UCSD-AML1 (cell line): ENCODE results near the gene IL31.
"Not testable (repeated sequence)": the region's sequence is repeated elsewhere in the genome, so short reads cannot be mapped to it uniquely, and the experiment has no call there.

ENCODE experiments used
- DNase-seq: peaks from one replicate; lab custom pipeline; 2025; ENCODE audit not compliant: unreplicated experiment; lab: John Stamatoyannopoulos, UW

Gene IL31

DNA sequence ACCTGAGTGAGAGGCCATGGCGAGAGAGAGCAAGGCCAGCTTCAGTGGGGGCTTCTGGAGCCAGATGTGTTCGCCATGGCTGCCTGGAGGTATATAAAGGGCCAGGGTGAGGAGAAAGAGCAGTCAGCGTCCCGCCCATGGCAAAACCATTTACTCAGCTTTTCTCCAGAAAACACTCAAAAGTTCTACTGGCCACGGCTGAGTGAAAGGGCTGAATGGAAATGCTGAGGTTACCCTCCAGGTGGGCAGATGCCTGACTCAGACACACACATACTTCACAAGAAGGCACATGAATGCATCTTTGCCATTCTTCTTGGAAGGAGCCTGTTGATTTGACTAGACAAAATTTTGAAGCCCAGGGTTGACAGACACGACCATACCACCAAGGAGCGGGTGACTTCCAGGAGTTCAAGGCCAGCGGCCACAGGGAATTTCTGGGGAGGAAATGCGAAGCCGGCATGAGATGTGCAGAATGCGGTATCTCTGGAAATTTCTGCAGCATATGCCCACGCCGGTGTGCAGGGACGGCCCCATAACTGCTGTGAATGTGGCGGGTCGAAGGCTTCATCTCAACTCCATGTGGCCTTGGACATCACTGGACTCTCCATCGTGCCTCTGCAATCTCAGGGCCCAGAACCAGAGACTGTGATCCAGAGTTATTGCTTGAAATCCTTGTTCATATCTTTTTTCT lies at the start of gene IL31:
TSS of gene IL31 (minus strand) at position 67 of the 691 bp plus-strand sequence. CDS start at position 18, 49 bp downstream.
- no peak for DNase-seq

DNA sequence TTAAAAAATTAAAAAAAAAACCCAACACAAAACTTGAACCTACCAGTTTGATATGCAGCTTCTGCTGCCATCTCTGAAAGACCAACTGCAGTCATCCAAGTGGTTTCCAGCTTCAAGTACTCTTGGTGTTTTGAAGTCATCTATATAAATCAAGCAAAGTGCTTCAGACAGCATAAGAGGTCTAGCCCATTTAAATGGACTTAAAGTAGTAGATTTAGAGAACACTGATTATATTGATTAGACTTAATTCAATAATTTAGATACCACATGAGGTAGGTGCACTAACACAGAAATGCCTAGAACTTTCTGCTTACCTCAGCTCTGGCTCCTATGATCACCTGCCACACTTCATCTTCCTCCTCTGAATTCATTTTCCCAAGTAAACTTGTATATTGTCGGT lies 42.4 kb upstream of the IL31 start:
- DNase-seq: no peak

DNA sequence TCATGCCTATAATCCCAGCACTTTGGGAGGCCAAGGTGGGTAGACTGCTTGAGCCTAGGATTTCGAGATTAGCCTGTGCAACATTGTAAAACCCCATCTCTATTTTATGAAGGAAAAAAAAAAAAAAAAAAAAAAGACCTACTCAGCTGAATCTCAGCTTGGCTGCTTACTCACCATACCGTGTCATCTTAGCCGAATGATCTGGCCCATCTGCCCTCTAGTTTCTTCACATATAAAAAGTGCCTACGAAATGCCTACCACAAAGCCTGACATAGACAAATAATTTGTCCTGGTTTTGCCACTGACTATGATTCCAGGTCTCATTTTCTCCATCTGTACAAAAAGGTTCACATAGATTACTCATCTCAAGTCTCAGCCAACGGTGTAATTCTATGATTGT lies 41.8 kb upstream of the IL31 start:
- no peak for DNase-seq

DNA sequence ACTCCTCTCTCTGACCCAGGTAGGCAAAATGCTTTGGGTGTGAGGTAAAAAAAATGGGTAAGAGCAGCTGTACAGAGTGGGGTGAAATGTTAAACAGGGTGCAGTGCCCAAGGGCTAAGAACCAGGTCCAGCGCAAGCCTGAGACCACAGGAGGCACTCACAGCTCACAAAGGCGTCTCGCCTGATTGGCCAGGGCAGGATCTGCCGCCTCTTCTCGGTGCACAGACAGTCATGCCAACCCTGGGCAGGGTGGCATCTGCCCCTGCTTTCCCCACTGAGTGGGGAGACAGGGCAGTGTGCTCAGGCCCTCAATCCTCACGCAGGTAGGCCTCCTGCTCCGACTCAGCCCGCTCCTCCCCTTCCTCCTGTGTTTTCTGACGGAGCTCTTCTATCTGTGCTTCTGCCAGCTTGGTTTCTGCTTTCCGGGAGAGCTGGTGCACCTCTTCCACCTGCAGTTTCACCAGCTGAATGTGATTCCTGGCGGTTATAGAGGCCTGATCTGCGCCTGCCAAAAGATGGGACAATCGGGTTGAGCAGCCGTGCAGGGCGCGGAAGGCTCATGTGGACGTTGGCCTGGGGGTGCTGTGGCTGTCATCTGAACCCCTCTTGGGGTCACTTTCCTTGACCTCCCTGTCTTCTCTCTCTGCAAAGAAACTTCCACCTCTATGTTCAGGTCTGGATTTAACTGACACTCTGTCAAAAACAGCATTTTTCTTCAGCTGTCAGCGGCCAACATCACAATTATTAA lies 34.2 kb upstream of the IL31 start:
- no peak for DNase-seq

DNA sequence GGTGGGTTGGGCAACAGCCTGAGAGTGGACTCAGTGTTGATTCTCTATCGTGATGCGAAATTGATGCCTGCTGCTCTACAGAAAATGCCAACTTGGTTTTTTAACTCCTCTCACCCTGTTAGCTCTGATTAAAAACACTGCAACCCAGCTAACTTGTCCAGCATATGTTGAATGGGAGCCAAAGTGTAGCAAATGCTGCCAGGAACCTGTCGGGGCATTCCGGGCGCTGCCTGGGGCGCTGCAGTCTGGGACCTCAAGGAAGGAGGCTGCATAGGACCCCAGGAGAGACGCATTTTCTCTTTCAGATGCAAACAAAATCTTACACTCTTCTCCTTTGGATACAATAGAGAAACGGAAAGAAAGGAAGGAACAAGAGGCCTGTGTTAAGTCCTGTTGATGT lies 33.4 kb upstream of the IL31 start:
- DNase-seq: no peak

DNA sequence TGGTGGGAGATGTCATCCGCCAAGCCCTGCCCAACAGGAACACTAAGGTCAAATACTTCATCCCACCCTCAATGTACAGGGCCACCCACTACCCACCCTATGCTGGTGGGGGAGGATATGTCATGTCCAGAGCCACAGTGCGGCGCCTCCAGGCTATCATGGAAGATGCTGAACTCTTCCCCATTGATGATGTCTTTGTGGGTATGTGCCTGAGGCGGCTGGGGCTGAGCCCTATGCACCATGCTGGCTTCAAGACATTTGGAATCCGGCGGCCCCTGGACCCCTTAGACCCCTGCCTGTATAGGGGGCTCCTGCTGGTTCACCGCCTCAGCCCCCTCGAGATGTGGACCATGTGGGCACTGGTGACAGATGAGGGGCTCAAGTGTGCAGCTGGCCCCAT lies 33.0 kb upstream of the IL31 start:
- DNase-seq: no peak

DNA sequence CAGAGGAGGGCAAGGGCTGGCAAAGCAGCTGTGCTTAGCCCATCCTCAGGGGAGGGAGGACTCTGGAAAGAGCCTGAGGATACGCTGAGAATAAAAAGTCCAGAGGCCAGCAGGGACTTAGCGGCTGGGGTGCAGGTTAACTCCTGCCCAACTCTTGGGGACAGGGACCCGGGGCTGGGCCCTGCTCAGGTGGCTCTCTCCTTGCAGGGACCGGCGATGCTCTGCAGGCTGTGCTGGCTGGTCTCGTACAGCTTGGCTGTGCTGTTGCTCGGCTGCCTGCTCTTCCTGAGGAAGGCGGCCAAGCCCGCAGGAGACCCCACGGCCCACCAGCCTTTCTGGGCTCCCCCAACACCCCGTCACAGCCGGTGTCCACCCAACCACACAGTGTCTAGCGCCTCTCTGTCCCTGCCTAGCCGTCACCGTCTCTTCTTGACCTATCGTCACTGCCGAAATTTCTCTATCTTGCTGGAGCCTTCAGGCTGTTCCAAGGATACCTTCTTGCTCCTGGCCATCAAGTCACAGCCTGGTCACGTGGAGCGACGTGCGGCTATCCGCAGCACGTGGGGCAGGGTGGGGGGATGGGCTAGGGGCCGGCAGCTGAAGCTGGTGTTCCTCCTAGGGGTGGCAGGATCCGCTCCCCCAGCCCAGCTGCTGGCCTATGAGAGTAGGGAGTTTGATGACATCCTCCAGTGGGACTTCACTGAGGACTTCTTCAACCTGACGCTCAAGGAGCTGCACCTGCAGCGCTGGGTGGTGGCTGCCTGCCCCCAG lies 32.3 kb upstream of the IL31 start:
- DNase-seq: no peak

DNA sequence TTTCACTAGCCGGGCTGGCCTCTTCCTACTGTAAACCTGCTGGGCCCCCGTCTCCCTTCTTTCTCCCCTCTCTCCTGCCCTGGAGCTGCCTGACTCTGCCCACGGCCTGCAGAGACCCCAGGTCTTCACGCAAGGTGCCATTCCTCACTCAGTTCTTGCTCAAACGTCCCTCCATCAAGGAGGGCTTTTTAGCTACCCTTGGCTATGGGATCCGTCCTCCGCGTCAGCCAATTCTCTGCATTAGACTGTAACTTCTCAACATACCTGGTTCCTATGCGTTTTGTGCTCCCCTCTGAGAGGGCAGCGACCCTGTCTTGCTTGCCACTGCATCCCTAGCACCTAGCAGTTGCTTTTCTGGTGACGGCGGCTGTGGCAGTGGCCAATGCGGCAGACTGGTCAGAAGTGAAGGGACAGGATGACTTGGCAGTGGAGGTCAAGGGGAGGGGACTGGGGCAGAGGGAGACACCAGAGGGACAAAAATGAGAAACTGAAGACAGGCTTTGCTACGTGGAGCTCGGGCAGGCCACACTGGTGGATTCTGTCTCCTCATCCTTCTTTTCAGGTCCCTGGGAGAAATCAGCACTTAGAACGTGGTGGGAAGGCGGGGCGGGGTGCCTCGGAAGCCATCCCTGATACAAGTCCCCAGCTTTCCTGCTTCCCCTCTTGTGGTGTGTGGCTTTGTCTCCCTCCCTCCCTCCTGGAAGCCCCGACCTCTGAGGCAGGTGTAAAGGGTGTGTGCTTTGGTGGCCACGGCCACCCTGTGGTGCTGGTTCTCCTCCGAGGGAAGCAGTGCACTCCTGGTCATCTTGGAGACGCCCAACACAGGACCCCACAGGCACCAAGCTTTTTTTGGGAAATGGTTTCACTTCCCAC lies 31.3 kb upstream of the IL31 start:
- no peak for DNase-seq

DNA sequence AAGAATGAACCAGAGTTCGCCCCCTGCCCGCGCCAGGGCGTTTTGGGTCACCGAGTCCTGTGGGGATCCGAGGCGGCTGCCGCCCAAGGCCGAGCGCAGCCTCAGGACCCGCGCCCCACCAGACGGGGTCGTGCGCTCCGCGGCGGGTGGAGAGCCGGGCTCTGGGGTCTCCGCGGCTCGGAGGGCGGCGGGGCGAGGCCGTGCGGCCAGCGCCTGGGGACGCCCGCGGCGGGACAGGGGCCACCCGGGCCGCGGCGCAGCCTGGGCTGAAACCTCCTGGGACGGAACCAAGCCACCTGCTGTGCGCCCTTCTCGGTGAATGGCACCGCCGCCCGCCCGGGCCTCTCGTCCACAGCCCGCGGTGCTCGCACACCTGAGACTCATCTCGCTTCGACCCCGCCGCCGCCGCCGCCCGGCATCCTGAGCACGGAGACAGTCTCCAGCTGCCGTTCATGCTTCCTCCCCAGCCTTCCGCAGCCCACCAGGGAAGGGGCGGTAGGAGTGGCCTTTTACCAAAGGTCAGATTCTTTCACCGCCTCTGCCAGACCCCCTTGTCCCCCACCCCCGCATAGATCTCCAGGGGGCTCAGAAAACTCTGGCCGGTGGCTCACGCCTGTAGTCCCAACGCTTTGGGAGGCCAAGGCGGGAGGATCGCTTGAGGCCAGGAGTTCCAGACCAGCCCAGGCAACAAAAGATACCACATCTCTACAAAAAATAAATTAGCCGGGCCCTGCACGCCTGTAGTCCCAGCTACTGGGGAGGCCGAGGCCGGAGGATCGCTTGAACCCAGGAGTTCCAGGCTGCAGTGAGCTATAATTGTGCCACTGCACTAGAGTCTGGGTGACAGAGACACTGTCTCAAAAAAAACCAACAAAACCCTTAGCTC lies 30.4 kb upstream of the IL31 start:
- no peak for DNase-seq

DNA sequence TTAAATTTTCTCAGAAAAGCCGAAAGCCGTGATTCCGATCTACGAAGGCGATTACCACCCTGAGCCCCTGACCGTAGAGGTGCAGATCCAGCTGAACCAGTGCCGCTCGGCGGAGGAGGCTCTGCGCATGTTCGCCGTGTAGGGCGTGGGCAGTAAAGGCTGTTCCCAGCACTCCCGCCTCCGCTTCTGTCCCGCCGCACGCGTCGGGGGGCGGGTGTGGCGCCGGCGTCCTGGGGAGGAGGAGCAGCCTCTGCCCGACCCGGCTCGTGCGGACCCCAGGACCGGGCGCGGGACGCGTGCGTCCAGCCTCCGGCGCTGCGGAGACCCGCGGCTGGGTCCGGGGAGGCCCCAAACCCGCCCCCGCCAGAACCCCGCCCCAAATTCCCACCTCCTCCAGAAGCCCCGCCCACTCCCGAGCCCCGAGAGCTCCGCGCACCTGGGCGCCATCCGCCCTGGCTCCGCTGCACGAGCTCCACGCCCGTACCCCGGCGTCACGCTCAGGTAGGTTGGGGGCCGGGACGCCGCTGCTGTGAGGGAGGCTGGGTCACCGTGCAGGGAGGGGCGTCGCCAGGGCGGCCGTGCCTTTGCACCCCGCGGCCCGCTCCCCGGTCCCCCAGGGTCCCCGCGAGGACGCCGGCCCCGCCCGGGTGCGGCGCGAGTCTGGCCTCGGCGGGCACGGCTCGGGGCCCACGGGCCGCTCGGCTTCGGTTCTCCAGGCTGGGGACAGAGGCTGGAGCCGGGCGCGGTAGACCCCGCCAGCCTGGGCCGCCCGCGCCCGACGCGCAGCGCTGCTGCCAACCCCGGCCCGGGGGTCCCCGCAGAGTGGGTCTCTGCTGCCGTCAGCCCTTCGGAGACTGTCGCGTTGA lies 29.5 kb upstream of the IL31 start, which contains the start of gene B3GNT4:
TSS of gene B3GNT4 (plus strand) at position 409 of the 866 bp plus-strand sequence. CDS start 910 bp downstream, outside the sequence.
- DNase-seq: no peak

DNA sequence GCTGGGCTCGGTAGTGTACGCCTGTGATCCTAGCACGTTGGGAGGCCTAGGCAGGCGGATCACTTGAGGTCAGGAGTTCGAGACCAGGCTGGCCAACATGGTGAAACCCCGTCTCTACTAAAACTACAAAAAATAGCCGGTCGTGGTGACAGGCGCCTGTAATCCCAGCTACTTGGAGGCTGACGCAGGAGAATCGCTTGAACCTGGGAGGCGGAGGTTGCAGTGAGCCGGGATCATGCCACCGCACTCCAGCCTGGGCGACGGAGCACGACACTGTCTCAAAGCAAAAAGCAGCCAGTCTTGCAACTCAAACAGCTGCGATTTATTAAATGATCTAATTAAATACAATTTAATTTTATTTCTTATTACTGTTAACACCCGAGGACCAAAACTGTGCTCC lies 28.8 kb upstream of the IL31 start:
- not testable (repeated sequence) for DNase-seq

DNA sequence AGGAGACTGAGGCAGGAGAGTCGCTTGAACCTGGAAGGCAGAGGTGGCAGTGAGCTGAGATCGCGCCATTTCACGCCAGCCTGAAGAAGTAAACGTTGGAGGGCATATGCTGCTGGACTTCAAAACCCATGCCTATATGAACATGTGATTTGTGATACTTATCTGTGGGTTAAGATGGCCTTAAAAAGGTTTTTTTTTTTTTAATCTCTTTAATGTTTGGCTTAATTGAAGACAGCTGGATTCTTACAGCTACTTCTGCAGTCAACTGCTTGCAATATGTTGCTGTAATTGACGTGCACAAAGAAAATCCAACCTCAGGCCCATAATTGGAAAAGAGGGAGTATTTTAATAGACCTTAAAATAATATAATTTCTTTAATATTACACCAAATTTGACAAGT lies 28.0 kb upstream of the IL31 start:
- no peak for DNase-seq

DNA sequence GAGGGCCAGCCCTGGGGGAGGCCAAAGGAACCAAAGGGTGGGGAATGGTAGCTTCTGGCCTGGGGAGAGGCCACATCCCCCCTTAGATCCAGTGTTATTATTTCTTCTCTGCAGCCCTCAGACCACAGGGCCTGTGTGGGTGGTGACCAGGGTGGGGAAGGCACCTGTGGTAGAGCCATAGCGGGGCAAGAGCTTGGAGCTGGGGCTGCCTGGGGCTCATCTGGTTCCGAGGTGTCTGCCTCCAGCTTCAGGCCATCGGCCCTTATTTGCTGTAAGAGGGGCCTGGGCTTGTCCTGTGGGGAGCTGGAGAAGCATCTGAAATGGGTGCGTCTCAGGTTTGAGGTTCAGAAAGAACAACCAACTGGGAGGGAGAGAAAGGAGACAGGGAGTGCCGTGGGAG lies 27.4 kb upstream of the IL31 start:
- no peak for DNase-seq

DNA sequence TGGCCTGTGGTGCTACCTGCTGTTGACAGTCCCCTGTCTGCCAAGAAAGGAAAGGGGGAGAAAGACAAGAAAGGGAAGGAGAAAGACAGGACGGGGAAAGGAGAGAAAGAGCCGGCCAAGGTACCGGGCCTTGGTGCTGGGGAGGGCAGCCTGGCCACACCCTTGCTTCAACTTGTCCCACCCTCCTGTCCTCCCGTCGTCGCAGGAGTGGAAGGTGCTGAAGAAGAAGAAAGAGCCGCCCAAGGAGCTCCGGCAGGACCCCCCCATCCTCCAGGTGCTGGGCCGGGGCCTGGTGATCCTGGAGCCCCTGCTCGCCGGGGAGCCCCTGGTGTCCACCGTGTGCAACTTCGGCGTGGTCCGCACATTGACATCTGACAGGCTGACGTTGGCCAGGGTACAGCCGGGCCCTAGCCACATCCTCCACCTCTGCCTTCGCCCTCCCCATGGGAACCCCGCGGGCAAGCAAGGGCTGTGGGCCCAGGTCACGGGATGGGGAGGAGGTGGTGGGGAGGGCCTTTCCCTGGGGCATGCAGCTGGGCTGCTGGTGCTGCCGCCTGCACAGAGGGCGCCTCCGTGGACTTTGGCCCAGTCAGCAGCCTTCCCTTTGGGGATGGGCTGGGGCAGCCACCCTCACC lies 26.6 kb upstream of the IL31 start:
- DNase-seq: no peak

DNA sequence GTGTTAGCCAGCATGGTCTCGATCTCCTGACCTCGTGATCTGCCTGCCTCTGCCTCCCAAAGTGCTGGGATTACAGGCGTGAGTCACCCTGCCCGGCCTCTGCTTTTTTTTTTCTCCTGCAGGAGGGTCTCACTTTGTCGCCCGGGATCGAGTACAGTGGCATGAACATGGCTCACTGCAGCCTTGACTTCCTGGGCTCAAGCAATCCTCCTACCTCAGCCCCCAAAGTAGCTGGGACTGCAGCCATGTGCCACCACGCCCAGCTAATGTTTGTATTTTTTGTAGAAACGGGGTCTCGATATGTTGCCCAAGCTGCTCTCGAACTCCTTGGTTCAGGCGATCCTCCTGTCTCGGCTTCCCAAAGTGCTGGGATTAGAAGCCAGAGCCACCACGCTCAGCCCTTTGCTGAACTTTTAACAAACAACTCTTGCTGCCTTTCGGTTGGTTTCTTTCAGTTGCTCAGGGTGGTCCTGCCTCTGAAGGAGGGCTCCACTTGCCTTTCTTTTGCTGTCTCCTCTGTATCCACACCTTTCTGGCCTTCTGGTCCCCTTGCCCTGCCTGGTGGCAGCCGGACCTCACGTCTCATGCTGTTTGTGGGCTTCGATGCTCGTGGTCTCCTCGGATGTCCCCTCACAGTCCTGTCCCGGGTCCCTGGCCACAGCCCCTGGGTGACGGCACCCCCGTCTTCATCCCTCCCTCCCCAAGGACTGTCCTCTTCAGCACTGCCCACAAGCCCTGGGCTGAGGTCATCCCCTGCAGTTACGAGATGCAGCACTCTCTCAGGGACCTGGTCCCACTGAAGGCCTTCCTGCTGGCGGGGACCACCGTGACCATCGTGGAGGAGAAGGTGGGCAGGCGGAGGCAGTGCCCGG lies 25.7 kb upstream of the IL31 start:
- no peak for DNase-seq

DNA sequence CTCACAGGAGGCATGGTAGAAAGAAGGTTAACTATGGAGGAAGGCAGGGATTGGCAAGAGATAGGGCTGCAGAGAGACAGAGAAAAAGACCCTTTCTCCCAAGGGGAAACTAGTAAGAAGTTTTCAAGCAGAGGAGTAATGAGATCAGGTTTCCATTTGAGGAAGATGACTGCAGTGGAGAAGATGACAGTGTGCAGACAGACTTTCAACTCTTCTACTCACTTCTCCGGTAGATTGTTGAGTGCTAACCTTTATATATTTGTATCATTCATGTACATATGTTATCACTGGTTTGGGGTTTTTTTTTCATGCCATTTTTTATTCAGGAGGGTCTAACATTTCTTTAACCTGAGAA lies 23.6 kb upstream of the IL31 start:
- no peak for DNase-seq

DNA sequence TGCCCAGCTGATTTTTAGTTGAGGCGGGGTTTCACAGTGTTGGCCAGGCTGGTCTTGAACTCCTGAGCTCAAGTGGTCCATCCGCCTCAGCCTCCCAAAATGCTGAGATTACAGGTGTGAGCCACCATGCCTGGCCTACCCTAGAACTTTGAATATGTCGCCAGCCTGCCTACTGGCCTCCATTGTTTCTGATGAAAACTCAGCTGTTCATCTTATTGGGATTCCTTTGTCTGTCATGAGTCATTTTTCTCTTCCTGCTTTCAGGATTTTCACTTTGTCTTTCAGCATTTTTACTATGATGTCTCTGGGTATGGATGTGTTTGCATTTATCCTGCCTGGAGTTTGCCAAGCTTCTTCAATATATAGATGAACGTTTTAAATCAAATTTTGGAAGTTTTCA lies 21.4 kb upstream of the IL31 start:
- DNase-seq: no peak

DNA sequence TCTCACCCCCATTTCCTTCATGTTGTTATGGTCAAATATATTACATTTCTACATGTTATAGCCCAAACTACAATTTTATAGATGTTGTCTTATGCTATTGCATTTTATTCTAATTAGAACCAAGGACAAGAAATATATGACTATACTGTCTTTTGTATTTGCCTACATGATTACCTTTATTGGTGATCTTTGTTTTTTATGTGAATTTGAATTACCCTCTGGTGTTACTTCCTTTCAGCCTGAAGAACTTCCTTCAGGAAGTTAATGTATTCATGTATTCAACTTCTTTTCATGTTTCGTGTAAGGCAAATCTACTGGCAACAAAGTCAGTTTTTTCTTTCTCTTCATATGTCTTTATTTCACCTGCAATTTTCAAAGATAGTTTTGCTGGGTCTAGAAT lies 20.8 kb upstream of the IL31 start:
- DNase-seq: no peak
